ENCODE data around the gene CNTN2. TPM values are rescaled to one million over a fixed set of nuclear protein-coding genes. Genes with fewer than 3 reads are reported as not detected.

Gene CNTN2
- total and polyA plus RNA-seq, 4 donors = 0.01 to 0.48 (median 0.07) TPM

DNA sequence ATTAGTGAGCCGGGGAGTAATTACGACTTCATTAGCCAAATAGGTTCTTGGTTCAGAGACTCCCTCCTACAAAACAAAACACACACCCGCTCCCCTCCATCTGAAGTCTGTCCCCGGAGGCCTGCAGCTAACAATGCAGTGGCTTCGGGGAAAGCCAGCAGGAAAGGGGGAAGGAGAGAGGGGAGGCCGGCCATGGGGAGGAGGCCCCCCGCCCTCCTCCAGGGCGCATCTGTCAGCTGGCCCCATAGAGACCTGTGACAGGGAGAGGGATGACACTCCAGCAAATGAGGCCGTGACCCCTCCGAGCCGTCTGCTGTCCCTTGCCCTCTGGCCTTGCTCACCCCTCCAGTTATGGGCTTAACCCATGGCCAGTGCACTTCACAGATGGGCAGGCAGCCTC is 12.1 kb upstream of the CNTN2 start:
- H3K9me3 ChIP-seq (ENCODE audit: control insufficient read depth in 4 of 4, insufficient read depth in 3 of 4, low read length in 3 of 4) = peaks cover 0 to 2% (median 0%) of the 10 kb centered on the region in 4 donors
- H3K27me3 ChIP-seq (ENCODE audit: control insufficient read depth in 3 of 3, insufficient read depth in 3 of 3, low read length in 2 of 3) = peaks cover 0 to 13% (median 0%) of the 10 kb centered on the region in 3 donors
- H3K4me3 ChIP-seq = no peak overlapping the region
- no peak for ATAC-seq (ENCODE audit: insufficient read depth, low FRiP score)
- no peak for DNase-seq
- 56 to 71% methylated on average over 11 of the region's 11 CpGs for WGBS, 2 donors
- no peak overlapping the region for H3K9ac ChIP-seq (ENCODE audit: insufficient read depth in 1 of 2, low read length in 2 of 2)
- H3K27ac ChIP-seq (ENCODE audit: low read depth in 1 of 2, low read length in 1 of 2) = no peak overlapping the region
- no peaks in the 10 kb centered on the region for H3K36me3 ChIP-seq (ENCODE audit: control insufficient read depth in 4 of 4, insufficient read depth in 4 of 4, low read length in 4 of 4)
- H3K4me1 ChIP-seq (ENCODE audit: control insufficient read depth in 5 of 5, insufficient read depth in 5 of 5, low read length in 5 of 5) = no peaks in the 10 kb centered on the region
- TF ChIP-seq, protein P1, sequence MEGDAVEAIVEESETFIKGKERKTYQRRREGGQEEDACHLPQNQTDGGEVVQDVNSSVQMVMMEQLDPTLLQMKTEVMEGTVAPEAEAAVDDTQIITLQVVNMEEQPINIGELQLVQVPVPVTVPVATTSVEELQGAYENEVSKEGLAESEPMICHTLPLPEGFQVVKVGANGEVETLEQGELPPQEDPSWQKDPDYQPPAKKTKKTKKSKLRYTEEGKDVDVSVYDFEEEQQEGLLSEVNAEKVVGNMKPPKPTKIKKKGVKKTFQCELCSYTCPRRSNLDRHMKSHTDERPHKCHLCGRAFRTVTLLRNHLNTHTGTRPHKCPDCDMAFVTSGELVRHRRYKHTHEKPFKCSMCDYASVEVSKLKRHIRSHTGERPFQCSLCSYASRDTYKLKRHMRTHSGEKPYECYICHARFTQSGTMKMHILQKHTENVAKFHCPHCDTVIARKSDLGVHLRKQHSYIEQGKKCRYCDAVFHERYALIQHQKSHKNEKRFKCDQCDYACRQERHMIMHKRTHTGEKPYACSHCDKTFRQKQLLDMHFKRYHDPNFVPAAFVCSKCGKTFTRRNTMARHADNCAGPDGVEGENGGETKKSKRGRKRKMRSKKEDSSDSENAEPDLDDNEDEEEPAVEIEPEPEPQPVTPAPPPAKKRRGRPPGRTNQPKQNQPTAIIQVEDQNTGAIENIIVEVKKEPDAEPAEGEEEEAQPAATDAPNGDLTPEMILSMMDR (IDR thresholded peaks at IDR 0.05; ENCODE audit: control extremely low read depth, extremely low read depth) = no peak

DNA sequence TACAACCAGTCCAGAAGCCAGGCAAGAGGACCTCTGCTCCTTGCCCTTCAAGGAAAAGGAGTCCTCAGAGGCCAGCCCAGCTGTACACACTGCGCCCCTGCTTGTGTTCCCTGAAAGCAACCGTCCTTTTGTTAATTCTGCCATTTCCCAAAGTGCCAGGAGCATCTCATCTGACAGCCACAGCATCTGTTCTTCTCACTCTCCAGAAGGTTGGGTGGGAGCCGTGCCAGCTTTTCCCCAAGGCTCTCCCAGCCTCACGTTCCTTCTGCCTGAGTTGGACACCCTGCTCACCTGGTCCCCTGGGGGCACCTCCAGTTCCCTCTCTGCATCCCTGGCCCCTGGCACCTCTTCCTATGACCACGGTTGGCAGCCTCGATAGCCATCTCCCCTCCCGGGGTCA is 10.5 kb upstream of the CNTN2 start:
- 86 to 88% methylated on average over 7 of the region's 7 CpGs for WGBS, 2 donors
- H3K4me1 ChIP-seq (ENCODE audit: control insufficient read depth in 5 of 5, insufficient read depth in 5 of 5, low read length in 5 of 5) = no peaks in the 10 kb centered on the region
- H3K4me3 ChIP-seq = no peak overlapping the region
- TF ChIP-seq, protein P1 (IDR thresholded peaks at IDR 0.05; ENCODE audit: control extremely low read depth, extremely low read depth) = no peak
- H3K9ac ChIP-seq (ENCODE audit: insufficient read depth in 1 of 2, low read length in 2 of 2) = no peak overlapping the region
- H3K27ac ChIP-seq (ENCODE audit: low read depth in 1 of 2, low read length in 1 of 2) = no peak overlapping the region
- ATAC-seq (ENCODE audit: insufficient read depth, low FRiP score) (no peak), DNase-seq (no peak)
- H3K9me3 ChIP-seq (ENCODE audit: control insufficient read depth in 4 of 4, insufficient read depth in 3 of 4, low read length in 3 of 4) = peaks cover 0 to 4% (median 0%) of the 10 kb centered on the region in 4 donors
- H3K27me3 ChIP-seq (ENCODE audit: control insufficient read depth in 3 of 3, insufficient read depth in 3 of 3, low read length in 2 of 3) = peaks cover 0 to 12% (median 0%) of the 10 kb centered on the region in 3 donors
- no peaks in the 10 kb centered on the region for H3K36me3 ChIP-seq (ENCODE audit: control insufficient read depth in 4 of 4, insufficient read depth in 4 of 4, low read length in 4 of 4)

DNA sequence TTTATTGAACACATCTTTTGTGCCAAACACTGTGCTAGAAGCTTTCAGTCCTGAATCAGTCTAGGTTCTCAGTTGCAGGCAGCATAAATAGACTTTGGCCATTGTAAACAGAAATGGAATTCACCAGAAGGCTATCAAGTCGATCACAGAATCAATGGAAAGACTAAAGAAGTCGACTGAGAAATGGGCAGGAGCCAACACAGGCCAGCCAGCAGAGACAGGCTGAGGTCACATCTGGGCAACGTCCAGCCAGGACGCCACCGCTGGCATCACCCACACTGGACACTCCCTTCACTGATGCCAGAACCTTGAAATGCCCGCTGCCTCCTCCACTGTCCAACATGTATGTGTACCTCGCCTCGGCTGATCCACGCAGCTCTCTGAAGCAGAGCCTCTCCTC is 5.5 kb upstream of the CNTN2 start:
- no peak for ATAC-seq (ENCODE audit: insufficient read depth, low FRiP score)
- no peak overlapping the region for H3K4me3 ChIP-seq
- 88 to 91% methylated on average over 9 of the region's 9 CpGs for WGBS, 2 donors
- H3K4me1 ChIP-seq (ENCODE audit: control insufficient read depth in 5 of 5, insufficient read depth in 5 of 5, low read length in 5 of 5) = no peaks in the 10 kb centered on the region
- H3K9me3 ChIP-seq (ENCODE audit: control insufficient read depth in 4 of 4, insufficient read depth in 3 of 4, low read length in 3 of 4) = peaks cover 0 to 2% (median 0%) of the 10 kb centered on the region in 4 donors
- TF ChIP-seq, protein P1 (IDR thresholded peaks at IDR 0.05; ENCODE audit: control extremely low read depth, extremely low read depth) = no peak
- H3K27me3 ChIP-seq (ENCODE audit: control insufficient read depth in 3 of 3, insufficient read depth in 3 of 3, low read length in 2 of 3) = peaks cover 0 to 33% (median 7%) of the 10 kb centered on the region in 3 donors
- no peak overlapping the region for H3K9ac ChIP-seq (ENCODE audit: insufficient read depth in 1 of 2, low read length in 2 of 2)
- no peaks in the 10 kb centered on the region for H3K36me3 ChIP-seq (ENCODE audit: control insufficient read depth in 4 of 4, insufficient read depth in 4 of 4, low read length in 4 of 4)
- H3K27ac ChIP-seq (ENCODE audit: low read depth in 1 of 2, low read length in 1 of 2) = no peak overlapping the region
- DNase-seq = no peak

Measured in lung (tissue), 12 donors.